ENCODE data around the gene SLC26A8.

DNA sequence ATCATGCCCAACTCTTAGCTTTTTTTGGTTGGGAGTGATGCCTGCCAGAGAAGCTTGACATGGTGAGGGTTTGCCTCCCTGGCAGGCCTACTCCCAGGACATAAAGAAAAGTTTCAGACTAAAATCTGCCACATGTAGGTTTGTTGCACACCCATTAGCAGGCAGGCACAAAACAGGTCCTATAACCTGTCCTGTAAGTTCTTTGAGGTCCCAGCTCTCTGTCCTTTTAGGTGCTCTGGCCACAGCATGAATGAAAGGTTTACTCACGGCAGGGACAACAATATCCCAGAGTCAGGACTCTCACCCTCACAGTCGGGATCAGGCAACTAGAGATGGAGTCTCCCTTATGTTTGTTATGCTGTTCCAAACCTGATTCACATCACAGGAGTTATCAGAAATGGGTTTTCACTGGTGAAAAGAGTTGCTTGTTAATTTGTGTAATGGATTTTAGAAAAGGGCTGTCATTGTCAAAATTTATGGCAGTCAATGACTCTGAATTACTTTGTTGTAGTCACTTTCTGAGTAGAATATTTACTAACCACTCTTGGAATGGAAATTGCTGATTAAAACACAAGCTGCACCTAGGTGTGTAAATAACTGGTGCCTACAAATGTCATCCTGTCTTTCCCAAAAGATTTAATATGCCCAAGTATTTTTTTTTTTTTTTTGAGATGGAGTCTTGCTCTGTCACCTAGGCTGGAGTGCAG is 97.8 kb downstream of the SLC26A8 start:
- TF ChIP-seq, protein P1, sequence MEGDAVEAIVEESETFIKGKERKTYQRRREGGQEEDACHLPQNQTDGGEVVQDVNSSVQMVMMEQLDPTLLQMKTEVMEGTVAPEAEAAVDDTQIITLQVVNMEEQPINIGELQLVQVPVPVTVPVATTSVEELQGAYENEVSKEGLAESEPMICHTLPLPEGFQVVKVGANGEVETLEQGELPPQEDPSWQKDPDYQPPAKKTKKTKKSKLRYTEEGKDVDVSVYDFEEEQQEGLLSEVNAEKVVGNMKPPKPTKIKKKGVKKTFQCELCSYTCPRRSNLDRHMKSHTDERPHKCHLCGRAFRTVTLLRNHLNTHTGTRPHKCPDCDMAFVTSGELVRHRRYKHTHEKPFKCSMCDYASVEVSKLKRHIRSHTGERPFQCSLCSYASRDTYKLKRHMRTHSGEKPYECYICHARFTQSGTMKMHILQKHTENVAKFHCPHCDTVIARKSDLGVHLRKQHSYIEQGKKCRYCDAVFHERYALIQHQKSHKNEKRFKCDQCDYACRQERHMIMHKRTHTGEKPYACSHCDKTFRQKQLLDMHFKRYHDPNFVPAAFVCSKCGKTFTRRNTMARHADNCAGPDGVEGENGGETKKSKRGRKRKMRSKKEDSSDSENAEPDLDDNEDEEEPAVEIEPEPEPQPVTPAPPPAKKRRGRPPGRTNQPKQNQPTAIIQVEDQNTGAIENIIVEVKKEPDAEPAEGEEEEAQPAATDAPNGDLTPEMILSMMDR (IDR thresholded peaks at IDR 0.05; ENCODE audit: insufficient read depth, low read length, poor library complexity, severe bottlenecking), result no peak
- no peak for TF ChIP-seq EZH2phosphoT487 (conservative IDR thresholded peaks at IDR 0.05; ENCODE audit: low read length)
